Thyroid gland (tissue), 4 donors: ENCODE measurements around the gene NFE2L3. TPM values are rescaled to one million over a fixed set of nuclear protein-coding genes. Genes with fewer than 3 reads are reported as not detected.
"Not testable (repeated sequence)": the region's sequence is repeated elsewhere in the genome, so short reads cannot be mapped to it uniquely, and the experiment has no call there.

Experiments used
- DNase-seq, 2 donors: peaks; one replicate each; pipeline ENCODE4 v3.0.0-alpha.2; 2019
- H3K27ac ChIP-seq, 3 donors: fragments of 200-600 bp; sonication (generic); 1 replicate in 2 of 3; 2 replicates in 1 of 3; pipeline ENCODE4 v1.5.1; 2016 to 2019; ENCODE audit warnings: mild to moderate bottlenecking in 1 of 3, moderate library complexity in 1 of 3
- H3K27me3 ChIP-seq: fragments of 200-600 bp; sonication (generic); one replicate; pipeline ENCODE4 v1.5.1; 2019
- H3K36me3 ChIP-seq, 2 donors: fragments of 200-600 bp; sonication (generic); one replicate each; pipeline ENCODE4 v1.5.1; 2016 to 2019
- H3K4me1 ChIP-seq, 2 donors: fragments of 200-600 bp; sonication (generic); one replicate each; pipeline ENCODE4 v1.5.1; 2017 to 2019
- H3K4me3 ChIP-seq, 3 donors: fragments of 200-600 bp; sonication (generic); replicated peaks in 1 of 3; 1 replicate in 2 of 3; 2 replicates in 1 of 3; pipeline ENCODE4 v1.5.1; 2016; ENCODE audit warnings: mild to moderate bottlenecking in 1 of 3
- H3K9me3 ChIP-seq: fragments of 200-600 bp; sonication (generic); one replicate; pipeline ENCODE4 v1.5.1; 2017
- POLR2A ChIP-seq, 2 donors: fragments of 450-650 bp; IDR thresholded peaks; one replicate each; pipeline ENCODE4 v1.6.1; 2017; ENCODE audit warnings: antibody characterized with exemption in 2 of 2, mild to moderate bottlenecking in 2 of 2, moderate library complexity in 1 of 2
- WGBS, 2 donors: methylation state at CpG; one replicate each; pipeline ENCODE4 v1.1.5; 2017; 5-methylcytosine and 5-hydroxymethylcytosine counted together
- intact Hi-C: fragments of 100-400 bp; cut with DNase I; formaldehyde crosslinking; loops from one replicate; pipeline ENCODE4 v1.15.1; 2023
- total RNA-seq, 4 donors: library from RNA; depleted of rRNA; stranded (reverse); fragments of >200 nt; gene quantifications; one replicate each; pipeline ENCODE4 v1.2.3, GENCODE V29; 2016
- TF ChIP-seq, protein P1 (sequence below), 6 experiments: fragments of 200-600 bp in 3 of 6; fragments of 450-650 bp in 3 of 6; sonication (generic) in 3 of 6; IDR thresholded peaks; one replicate each; pipeline ENCODE4 v1.5.1; 2016 to 2019; ENCODE audit warnings: antibody characterized with exemption in 6 of 6, mild to moderate bottlenecking in 2 of 6, inconsistent platforms in 1 of 6, moderate library complexity in 1 of 6

Gene NFE2L3
- total RNA-seq, 4 donors from 2014 or later: 0.33 to 1.4 (median 0.98) TPM

DNA sequence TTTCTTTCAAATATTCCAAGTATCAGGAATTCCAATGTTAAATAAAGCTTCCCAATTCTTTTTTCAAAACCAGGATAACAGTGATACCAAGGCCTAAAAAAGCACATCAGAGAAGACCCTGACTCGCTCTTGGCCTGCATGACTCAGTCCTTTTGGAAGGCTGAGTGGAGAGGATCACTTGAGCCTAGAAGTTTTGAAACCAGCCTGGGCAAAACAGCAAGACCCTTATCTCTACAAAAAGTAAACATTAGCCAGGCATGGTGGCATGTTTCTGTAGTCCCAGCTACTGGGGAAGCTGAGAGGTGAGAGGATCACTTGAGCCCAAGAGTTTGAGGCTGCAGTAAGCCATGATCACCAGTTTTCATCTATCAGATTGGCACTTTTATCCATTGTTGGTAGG is 18.7 kb downstream of the NFE2L3 start:
- Histone ChIP-seq H3K9me3 (no peaks in the 10 kb centered on the region), H3K27me3 (no peaks in the 10 kb centered on the region), H3K4me3 (no peak overlapping the region), H3K36me3 (no peaks in the 10 kb centered on the region), H3K27ac (no peak overlapping the region), H3K4me1 (no peaks in the 10 kb centered on the region)
- no peak for DNase-seq
- intact Hi-C loops: no loop called here
- TF ChIP-seq, protein P1, sequence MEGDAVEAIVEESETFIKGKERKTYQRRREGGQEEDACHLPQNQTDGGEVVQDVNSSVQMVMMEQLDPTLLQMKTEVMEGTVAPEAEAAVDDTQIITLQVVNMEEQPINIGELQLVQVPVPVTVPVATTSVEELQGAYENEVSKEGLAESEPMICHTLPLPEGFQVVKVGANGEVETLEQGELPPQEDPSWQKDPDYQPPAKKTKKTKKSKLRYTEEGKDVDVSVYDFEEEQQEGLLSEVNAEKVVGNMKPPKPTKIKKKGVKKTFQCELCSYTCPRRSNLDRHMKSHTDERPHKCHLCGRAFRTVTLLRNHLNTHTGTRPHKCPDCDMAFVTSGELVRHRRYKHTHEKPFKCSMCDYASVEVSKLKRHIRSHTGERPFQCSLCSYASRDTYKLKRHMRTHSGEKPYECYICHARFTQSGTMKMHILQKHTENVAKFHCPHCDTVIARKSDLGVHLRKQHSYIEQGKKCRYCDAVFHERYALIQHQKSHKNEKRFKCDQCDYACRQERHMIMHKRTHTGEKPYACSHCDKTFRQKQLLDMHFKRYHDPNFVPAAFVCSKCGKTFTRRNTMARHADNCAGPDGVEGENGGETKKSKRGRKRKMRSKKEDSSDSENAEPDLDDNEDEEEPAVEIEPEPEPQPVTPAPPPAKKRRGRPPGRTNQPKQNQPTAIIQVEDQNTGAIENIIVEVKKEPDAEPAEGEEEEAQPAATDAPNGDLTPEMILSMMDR (IDR thresholded peaks at IDR 0.05): no peak
- no peak for TF ChIP-seq POLR2A (IDR thresholded peaks at IDR 0.05)
- WGBS, 2 donors: 83 to 90% methylated on average over 1 of the region's 1 CpG

- H3K27ac ChIP-seq: no peak overlapping the region
- DNase-seq: no peak
- H3K9me3 ChIP-seq: no peaks in the 10 kb centered on the region
- intact Hi-C loops: no loop called here
- 97 to 98% methylated on average over 2 of the region's 2 CpGs for WGBS, 2 donors
- no peaks in the 10 kb centered on the region for H3K36me3 ChIP-seq
- TF ChIP-seq POLR2A (IDR thresholded peaks at IDR 0.05): no peak
- TF ChIP-seq, protein P1 (IDR thresholded peaks at IDR 0.05): no peak
- no peaks in the 10 kb centered on the region for H3K4me1 ChIP-seq
- H3K4me3 ChIP-seq: no peak overlapping the region
- H3K27me3 ChIP-seq: no peaks in the 10 kb centered on the region
These were observed 19.6 kb downstream of the NFE2L3 start for GRCh38 chr7:26171601-26172000.

- Histone ChIP-seq H3K36me3 (no peaks in the 10 kb centered on the region), H3K9me3 (no peaks in the 10 kb centered on the region), H3K4me1 (no peaks in the 10 kb centered on the region), H3K27ac (no peak overlapping the region), H3K27me3 (no peaks in the 10 kb centered on the region), H3K4me3 (no peak overlapping the region)
- WGBS, 2 donors: 96% methylated on average over 1 of the region's 1 CpG
- intact Hi-C loops: no loop called here
- TF ChIP-seq, protein P1 (IDR thresholded peaks at IDR 0.05): no peak
- no peak for TF ChIP-seq POLR2A (IDR thresholded peaks at IDR 0.05)
- DNase-seq: no peak
These were observed 20.1 kb downstream of the NFE2L3 start for GRCh38 chr7:26172048-26172447.

DNA sequence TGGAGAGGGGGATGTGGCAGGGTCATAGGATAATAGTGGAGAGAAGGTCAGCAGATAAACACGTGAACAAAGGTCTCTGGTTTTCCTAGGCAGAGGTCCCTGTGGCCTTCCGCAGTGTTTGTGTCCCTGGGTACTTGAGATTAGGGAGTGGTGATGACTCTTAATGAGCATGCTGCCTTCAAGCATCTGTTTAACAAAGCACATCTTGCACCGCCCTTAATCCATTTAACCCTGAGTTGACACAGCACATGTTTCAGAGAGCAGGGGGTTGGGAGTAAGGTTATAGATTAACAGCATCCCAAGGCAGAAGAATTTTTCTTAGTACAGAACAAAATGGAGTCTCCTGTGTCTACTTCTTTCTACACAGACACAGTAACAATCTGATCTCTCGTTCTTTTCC is 23.9 kb downstream of the NFE2L3 start:
- H3K4me1 ChIP-seq, H3K4me3 ChIP-seq, H3K27me3 ChIP-seq, H3K9me3 ChIP-seq, DNase-seq, H3K27ac ChIP-seq, H3K36me3 ChIP-seq, intact Hi-C loops: not testable (repeated sequence)
- 67 to 72% methylated on average over 2 of the region's 4 CpGs for WGBS, 2 donors

DNA sequence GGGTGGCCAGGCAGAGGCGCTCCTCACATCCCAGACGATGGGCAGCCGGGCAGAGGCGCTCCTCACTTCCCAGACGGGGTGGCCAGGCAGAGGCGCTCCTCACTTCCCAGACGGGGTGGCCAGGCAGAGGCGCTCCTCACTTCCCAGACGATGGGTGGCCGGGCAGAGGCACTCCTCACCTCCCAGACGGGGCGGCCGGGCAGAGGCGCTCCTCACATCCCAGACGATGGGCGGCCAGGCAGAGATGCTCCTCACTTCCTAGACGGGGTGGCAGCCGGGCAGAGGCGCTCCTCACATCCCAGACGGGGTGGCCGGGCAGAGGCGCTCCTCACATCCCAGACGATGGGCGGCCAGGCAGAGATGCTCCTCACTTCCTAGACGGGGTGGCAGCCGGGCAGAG is 24.7 kb downstream of the NFE2L3 start:
- H3K27me3 ChIP-seq, H3K9me3 ChIP-seq, H3K4me3 ChIP-seq, H3K36me3 ChIP-seq, H3K4me1 ChIP-seq, DNase-seq, intact Hi-C loops, H3K27ac ChIP-seq: not testable (repeated sequence)
- WGBS, 2 donors: no CpG with 5 or more reads among the region's 26 CpGs

DNA sequence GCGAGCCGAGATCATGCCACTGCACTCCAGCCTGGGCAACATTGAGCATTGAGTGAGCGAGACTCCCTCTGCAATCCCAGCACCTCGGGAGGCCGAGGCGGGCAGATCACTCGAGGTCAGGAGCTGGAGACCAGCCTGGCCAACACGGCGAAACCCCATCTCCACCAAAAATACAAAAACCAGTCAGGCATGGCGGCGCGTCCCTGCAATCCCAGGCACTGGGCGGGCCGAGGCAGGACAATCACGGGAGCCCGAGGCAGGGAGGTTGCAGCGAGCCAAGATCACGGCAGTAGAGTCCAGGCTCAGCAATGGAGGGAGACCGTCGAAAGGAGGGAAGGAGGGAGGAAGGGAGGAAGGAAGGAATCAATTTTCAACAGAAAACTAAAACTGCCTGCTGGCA is 25.3 kb downstream of the NFE2L3 start:
- H3K27ac ChIP-seq, H3K4me1 ChIP-seq, H3K9me3 ChIP-seq, intact Hi-C loops, H3K36me3 ChIP-seq, H3K4me3 ChIP-seq, H3K27me3 ChIP-seq: not testable (repeated sequence)
- peak in 1 of 2 donors; percentile 31 for DNase-seq
- WGBS, 2 donors: 47 to 54% methylated on average over 18 to 20 of the region's 20 CpGs
